Activated CD4-positive, alpha-beta T cell treated with anti-CD3 and anti-CD28 coated beads, Interleukin-10, Interleukin-2, amounts not matched to agents 100 ng/mL and 50 ng/mL, durations not matched to agents 16 hours and 8 hours (primary cell): ENCODE measurements around the gene ANKS1B.
"Not testable (repeated sequence)": the region's sequence is repeated elsewhere in the genome, so short reads cannot be mapped to it uniquely, and the experiment has no call there.

Source experiments
- DNase-seq: peaks from one replicate; pipeline ENCODE4 v3.0.0-alpha.2; 2020

The ANKS1B gene

DNA sequence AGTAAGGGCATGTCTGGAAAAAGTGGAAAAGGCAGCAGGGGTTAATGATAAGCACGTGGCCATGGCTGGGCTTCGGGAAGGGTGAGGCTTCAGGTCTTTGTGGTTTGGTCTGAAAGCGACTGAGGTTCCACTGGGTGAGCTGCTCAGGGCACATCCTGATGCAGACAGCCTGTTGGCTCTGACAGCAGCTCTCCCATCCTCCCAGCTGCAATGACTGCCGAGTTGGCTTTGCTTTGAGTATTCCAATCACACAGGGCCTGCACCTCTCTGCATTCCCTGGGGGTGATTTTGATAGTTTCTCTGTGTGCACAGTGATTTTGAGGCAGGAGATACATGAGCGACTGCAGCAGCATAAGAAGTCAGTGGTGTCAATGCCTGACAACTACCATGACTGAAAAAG lies 948.9 kb downstream of the ANKS1B start:
- DNase-seq: no peak

DNA sequence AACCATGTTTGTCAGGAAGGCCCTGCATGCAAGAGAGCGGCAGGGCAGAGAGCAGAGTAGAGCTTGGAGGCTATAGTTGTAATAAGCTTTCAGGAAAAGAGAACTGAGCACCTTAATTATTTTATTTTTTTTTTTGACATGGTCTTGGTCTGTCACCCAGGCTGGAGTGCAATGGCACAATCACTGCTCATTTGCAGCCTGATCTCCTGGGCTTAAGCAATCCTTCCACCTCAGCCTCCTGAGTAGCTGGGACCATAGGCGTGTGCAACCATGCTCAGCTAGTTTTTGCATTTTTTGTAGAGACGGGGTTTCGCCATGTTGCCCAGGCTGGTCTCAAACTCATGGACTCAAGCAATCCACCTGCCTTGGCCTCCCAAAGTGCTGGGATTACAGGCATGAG lies 950.5 kb downstream of the ANKS1B start:
- DNase-seq: not testable (repeated sequence)

DNA sequence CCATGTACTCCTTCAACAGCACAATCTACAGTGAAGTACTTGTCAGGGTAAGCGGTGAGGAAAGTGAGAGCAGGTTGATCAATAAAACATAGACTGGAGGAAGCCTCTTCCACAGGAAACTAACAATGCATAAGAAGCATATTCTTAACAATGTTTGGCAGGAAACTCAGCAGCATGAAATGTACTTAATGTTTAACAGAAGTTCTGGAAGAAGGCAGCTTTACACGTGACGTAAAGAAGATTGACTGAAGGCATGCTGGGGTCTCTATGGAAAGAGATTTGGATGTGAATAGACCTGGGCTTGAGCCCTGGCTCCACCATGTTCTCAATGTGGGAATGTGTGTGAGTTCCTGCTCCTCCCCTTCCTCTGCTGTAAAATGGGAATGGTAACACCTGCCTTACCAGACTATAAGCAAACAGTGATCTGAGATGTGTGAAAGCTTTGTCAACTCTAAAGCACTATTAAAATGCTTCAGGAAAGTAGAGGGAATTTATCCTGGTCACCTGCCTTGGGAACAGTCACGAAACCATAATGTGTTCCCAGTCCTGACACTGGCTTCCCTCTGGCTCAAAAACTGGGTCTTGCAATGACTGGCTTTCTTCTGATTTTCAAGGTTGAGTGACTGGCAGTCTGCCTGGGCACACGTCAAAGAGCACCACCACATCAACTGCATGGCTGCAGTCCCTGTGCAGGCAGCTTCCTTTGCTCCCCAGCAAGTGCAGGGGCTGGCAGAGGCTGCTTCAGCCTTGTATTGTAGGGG lies 955.0 kb downstream of the ANKS1B start:
- no peak for DNase-seq

DNA sequence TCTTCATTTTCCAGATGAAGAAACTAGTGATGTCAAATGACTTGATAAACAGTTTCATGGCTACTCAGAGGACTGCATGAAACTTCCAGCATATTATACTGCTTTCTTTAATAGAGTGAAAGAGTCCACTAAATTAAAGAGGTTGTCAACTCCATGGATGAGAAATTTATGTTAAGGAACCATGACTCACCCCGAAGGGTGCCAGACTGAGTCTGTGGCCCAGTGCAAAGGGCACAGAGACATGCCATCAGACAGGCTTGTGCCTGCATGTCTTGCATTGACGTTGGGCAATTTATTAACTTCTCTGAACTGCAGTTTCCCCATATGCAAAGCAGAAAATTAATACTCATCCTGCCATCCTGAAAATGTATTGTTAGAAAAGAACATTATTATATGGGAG lies 957.3 kb downstream of the ANKS1B start:
- DNase-seq: no peak

DNA sequence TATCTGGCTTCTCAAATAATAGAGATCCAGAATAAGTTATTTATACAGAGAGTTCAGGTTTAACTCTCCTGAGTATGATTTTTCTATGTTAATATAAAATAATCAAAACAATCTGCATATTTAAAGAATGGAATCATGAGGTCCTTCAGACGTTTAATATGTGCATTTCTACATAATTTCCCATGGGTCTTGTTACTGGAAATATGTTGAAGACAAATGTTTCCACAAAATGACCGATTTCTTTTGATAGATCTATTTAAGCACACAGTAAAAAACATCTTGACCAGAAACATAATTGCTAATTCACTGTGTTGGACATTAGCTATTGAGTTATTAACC lies 957.7 kb downstream of the ANKS1B start:
- no peak for DNase-seq

DNA sequence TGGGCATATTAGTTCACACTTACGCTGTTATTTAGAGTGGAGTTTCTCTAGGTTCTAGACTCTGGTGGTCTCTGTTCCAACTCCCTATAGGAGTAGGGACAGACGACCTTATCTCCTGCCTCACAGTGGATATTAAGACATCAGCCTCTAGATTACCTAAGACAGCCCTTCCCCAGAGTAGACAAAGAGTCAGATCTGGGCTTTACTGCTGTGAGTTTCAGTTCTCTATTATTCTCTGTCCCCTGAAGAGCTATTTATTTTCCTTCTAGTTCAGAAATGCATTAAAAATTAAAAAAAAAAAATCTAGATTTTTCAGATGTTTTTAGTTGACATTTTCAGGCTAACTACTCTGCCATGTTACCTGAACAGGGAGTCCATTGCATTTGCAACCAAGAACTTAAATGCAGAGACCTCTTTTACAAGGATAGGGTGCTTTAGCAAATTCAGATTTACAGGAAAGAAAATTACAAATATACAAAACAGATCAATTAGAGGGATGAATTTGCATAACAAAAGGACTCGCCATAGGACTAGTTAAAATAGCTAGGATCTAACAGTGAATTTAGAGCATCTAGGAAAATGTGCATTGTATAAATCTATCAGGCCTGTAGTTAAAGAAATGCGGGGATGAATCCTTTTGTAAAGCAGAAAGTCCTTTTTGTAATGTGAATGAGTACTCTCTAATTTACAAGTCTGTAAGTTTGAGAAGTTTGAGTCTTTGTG lies 958.2 kb downstream of the ANKS1B start:
- no peak for DNase-seq

DNA sequence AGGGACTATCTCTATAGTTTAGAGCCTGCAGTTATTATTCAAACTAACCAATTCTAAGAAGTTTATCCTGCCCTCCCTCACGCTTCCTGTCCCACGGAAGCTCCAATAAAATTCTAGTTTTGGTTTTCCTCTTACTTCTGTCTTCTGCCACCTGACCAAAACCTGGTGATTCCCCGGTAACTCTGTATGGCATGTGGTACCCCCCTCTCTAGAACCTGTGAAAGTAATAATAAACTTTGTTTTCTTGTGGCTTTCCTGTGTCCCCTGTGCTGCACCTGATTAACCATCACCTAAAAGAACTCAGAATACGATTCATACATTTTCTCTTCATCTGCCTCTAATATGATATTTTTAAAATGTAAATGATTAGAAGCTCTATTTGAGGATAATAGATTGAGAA lies 959.9 kb downstream of the ANKS1B start:
- no peak for DNase-seq

DNA sequence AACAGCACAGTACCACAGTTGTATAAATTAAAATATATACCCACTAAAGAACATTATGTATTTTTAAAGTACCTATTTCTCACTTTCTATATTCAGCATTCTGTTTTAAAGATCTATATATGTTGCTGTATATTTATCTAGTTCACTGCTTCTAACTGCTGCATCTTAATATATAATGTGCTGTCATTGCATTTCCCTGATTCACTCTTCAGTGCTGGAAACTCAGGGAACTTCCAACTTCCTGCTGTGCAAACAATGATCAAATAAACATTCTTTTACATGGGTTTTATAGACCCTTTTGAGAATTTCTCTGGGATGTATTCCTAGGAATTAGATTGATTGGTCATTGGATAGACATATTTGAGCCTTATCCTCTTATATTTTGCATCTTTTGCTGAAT lies 960.5 kb downstream of the ANKS1B start:
- no peak for DNase-seq

DNA sequence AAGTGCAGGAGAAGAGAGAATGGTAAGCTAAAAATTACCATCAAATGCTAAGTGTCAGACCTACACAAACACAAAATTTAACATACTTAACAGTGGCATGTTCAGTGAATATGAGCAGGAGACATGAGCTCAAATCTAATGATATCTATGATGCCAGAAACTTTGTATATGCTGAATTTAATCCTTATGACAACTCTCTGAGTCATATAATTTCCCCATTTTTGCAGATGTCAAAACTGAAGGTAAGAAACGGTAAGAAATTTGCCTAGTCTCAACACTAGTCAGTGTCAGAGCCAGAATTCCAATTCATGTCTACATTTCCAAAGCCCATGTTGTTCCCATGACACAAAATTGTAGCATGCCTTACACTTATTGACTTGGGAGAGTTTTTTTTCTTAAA lies 963.9 kb downstream of the ANKS1B start:
- DNase-seq: no peak

DNA sequence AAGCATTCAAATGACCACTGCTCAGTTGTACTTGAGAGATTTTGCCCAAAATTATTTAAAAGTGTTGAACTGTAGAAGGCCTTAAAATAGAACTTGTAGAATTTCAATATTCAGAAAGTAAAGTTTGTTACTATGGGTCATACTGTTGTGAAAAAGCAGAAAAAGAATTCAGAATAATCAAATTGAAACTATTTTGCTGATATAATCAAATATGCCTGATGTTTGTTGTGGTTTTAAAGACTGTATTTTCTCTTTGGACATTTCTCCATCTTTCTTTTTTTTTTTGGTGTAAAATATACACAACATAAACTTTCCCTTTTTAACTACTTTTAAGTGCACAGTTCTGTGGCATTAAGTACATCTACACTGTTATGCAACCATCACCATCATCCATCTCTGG lies 964.9 kb downstream of the ANKS1B start:
- no peak for DNase-seq

DNA sequence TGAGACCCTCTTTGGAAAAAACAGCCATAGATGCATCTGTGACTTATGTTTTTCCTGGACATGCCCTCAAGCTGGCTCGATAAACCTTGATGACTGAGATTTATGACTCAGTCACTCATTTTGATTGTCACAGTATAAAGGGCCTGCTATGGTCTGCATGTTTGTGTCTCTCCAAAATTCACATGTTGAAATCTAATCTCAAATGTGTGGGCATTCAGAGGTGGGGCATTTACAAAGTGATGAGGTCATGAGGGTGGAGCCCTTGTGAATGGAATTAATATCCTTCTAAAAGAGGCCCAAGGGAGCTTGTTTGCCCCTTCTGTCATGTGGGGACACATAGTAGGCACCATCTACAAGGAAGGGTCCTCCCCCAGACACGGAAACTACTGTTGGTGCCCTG lies 966.8 kb downstream of the ANKS1B start:
- DNase-seq: no peak

DNA sequence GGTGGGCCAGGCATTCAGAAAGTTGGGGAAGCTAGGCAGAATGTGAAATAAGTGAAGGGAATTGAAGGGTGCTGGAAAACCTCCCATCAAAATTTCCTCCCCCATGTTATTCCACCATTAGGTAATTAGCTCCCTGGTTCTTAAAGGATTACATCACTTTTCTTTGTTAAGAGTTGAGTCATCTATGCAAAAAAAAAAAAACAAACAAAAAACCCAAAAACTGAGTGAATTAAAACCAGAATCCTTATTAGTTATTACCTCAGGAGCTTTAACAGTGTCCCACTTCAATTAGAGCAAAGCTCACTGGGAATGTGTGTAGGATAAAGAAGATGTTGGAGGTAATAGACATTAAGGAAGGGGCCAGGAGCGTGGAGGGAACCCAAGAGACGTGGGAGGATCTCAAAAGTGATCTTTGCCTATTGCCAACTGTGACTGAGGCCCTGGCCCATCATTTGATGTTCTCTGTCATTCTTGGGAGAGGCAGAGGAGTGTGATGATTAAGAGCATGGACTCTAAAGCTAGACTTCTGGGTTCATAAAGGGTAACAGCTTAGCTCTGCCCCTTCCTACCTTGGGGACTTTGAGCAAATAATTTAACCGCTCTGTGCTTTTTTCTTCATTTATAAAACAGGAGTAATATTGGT lies 975.0 kb downstream of the ANKS1B start:
- DNase-seq: no peak

DNA sequence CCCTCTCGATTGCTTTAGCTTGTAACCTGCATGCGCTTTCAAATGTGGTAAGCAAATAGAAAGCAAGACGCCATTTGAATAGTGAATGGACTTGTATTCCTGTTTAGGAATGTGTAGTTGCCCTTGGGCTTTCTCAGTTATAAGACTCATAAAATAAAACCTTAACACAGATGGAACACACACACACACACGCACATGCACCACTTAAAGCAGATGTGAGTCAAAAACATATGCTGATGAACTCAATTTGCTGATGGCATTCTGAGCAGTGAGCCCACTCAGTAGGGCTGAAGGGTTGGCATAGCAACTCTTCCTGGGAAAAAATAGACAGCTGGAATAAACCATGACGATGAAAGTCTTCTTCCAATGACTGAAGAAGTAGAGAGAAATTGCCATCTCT lies 979.1 kb downstream of the ANKS1B start:
- no peak for DNase-seq

DNA sequence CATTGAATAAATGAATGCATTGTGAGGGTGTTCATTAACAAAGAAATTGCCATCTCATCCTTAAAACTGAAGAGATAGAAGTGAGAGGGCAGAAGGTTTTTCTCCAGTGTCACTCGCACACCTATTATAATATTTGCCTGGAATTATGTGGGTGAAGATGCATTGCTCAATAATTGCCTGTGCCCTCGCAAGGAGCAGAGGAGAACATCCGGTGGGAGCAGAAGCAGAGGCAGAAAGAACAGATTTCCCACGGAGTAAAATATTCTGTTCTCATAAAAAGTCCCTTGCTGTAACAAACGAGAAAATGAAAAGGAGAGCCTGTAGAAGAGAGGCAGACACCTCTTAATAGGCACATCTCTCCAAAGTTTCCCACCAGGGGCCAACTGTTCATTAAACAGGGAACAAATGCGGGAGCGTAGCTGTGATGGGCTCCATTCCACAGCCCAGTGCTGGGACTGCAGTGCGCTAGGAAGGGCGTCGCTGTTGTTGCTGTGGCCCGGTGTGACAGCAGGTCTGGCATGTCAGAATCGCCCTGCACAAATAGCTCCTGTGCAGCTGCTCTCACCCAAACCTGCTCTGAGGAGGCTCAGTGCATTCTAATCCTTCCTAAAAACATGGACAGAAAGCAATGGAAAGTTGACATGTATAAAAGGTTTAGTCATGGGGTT lies 979.8 kb downstream of the ANKS1B start:
- no peak for DNase-seq

DNA sequence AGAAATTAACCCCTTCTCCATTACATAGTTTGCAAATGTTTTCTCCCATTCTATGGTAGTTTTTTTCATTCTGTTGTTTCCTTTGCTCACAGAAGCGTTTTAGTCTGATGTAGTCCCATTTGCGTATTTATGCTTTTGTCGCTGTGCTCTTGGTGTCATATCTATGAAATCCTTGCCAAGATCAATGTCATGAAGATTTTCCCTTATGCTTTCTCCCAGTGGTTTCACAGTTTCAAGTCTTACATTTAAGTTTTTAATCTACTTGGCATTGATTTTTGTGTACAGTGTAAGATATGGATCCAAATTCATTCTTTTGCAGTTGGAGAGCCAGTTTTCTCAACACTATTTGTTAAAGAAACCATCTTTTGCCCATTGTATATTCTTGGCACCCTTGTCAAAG lies 982.0 kb downstream of the ANKS1B start:
- DNase-seq: no peak

DNA sequence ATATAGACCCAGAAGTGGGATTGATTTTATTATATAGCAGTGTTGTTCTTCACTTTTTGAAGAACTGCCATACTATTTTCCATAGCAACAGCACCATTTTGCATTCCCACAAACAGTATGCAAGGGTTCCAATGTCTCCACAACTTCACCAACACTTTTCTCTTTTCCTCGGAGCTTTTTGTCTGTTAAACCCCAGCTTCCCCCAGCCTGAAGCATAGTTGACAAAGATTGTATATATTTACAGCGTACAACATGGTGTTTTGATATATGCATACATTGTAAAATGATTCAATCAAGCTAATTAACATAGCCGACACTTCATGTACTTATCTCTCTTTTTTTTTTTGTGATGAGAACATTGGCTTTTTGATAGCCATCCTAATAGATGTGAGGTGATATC lies 982.6 kb downstream of the ANKS1B start:
- DNase-seq: no peak

DNA sequence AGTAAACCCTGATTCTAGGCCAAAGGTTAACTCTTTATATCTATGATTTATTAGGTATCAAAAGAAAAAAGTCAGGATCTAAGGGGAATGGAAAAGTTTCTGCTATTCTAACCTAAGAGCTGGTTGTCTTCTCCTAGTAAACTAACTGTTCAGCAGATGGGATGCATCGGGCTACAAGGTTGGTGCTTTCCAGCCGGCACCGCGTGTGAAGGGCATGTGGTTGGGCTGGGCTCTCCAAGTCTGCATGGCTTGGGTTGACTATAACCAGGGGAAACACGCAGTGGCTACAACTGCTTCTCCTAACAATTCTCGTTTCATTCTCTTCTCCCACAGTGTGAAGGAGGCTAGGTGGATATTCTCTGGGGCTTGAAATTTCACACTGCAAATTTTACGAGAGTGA lies 985.2 kb downstream of the ANKS1B start:
- no peak for DNase-seq

DNA sequence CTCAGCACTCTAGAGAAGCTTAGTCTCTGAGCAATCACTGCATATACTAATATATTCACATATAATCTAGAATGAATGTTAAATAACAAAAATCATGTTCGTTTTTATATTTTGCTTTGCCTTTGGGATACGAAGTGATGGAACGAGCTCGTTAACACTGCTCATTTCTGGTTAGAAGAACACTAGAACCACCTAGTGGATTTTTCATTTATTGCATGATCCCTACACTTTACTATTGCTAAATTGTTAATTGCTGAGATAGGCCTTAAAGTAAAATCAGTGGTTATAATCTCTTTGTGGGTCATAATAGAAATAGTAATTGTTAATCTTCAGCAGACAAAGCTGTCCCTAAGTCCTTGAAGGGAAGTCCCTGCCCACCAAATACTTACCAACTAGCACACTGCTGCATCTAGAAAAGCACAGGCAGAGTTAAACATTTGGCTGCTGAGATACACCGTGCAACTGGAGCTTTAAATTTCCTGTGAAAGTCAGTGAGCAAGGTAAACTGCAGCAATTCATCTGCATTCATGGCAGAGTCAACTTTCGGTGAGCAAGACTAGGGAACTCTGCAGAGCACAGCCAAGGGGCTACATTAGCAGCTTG lies 985.9 kb downstream of the ANKS1B start:
- DNase-seq: peak; percentile 38

DNA sequence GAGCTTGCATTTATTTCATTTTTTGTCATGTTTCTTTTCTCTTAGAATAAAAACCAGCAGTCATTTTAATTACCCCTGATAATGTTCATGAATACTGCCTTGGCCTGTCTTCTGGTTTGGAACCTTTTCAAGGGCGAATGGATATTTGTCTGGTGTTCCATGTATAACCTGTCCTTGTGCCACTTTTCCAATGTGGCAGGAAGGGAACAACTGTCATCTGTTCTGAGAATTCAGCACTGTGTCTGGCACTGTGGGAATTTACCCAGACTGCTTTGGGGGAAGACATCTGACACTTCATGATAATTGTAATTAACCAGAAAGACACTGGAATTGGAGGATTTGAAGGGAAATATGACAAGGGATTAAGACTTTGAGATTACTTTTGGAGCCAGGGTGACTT lies 986.8 kb downstream of the ANKS1B start:
- DNase-seq: no peak

DNA sequence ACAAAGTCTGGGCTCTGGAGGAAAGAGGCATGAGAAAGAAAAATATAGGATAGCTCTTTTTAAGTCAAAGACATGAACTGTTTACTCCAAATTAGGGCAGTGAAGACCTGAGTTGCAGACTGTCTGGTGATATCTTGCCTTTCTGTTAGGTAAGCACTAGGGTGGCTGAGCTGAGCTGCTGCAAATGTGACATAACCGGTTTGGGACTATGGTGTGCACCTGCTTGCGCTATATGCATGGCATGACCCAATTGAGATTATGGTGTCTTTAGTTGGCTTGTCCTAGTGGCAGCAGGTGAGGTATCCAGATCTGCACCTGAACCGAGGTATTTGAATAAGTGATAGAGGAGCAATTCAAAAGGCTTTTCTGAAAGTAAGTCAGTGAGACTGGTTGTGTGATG lies 994.1 kb downstream of the ANKS1B start:
- no peak for DNase-seq

DNA sequence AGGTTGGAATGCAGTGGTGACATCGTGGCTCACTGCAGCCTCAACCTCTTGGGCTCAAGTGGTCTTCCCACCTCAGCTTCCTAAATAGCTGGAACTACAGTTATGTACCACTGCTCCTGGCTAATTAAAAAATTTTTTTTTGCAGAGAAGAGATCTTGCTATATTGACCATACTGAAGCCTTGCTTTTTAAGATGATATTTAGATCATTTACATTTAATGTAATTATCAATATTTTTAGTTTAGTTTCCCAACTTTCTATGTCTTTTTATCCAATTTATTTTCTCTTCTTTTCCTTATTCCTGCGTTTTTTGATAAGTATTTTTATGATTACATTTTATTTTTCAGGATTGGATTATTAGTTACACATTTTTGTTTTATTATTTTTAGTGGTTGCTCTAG lies 999.6 kb downstream of the ANKS1B start:
- DNase-seq: no peak

DNA sequence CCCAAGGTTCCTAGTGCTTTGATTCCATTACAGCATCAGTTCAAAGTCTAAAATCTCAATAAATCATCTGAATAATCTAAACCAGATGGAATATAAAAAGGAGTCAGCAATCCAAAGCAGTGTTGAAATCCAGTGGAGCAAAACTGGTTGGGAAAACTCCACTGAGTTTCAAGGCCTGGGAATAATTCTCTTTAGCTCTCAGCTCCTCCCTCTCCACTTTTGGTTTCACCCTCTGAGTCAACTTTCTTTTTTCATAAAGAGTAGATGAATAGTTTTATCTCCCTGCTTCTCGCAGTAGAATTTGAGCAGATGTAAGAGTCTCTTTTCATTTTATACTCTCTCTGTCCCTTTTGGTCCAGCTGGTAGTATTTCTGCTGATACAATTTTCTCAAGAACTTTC lies 1001.1 kb downstream of the ANKS1B start:
- DNase-seq: no peak

DNA sequence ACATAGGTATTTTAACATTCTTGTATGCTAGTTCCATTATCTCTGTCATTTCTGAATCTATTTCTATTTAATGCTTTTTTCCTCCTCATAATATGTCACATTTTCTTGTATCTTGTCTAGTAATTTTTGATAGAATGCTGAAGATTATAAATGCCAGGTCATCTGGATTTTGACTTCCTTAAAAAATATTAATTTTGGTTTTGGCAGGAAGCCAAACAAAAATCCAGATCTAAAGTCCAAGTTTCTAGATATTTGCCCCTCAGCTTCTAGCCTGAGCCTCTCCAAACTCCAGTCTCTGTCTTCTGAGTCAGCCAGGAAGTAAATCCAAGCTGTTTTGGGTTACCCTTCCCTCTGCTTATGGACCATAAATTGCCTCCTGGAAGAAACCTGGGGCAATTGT lies 1004.2 kb downstream of the ANKS1B start:
- DNase-seq: no peak
